Measurements from ENCODE around the gene CEP104. TPM values are rescaled to one million over a fixed set of nuclear protein-coding genes. Genes with fewer than 3 reads are reported as not detected.

CEP104 gene
- total and polyA plus RNA-seq, 10 of the 15 experiments (the other 5 are each of a cell fraction or from before 2014, with no cell fraction given) = 7.2 to 34.8 (median 19.3) TPM

- TF ChIP-seq ATF2 (IDR thresholded peaks at IDR 0.05; ENCODE audit: low read length) = no peak
- no peak for TF ChIP-seq RBBP5 (conservative IDR thresholded peaks at IDR 0.05)
- TF ChIP-seq CHD4 (IDR thresholded peaks at IDR 0.05) = no peak
- TF ChIP-seq NFYB (IDR thresholded peaks at IDR 0.05; ENCODE audit: insufficient read depth, low read depth, low read length) = no peak
- TF ChIP-seq KLF5 (IDR thresholded peaks at IDR 0.05; ENCODE audit: partially characterized antibody) = no peak
- no peak for TF ChIP-seq CHD1 (IDR thresholded peaks at IDR 0.05; ENCODE audit: low read depth, low read length)
Observed at GRCh38 chr1:3780901-3781300, 76.1 kb downstream of the CEP104 start (continued).

GRCh38 chr1:3779912-3780416 lies 77.0 kb downstream of the CEP104 start:
- ATAC-seq = no peak
- H3K4me1 ChIP-seq (ENCODE audit: control insufficient read depth, insufficient read depth, low read length) = peaks cover 11% of the 10 kb centered on the region
- peaks cover 13 to 17% of the 10 kb centered on the region in 2 experiments for H3K36me3 ChIP-seq (ENCODE audit: control insufficient read depth in 2 of 2, insufficient read depth in 2 of 2, low read length in 1 of 2)
- H3K79me2 ChIP-seq (ENCODE audit: control insufficient read depth, insufficient read depth, low read length) = no peaks in the 10 kb centered on the region
- SMC1A ChIA-PET (ENCODE audit: uncharacterized antibody, unreplicated experiment) = no interaction called here
- in situ Hi-C loops (cut with MboI) (no loop called here), intact Hi-C loops (cut with micrococcal nuclease; ENCODE audit: unreplicated experiment) (no loop called here)
- H3K27me3 ChIP-seq (replicated peaks in 1 of 2; ENCODE audit: control insufficient read depth in 2 of 2, insufficient read depth in 2 of 2, low read length in 1 of 2) = no peaks in the 10 kb centered on the region
- POLR2A ChIA-PET = no interaction called here
- no peak for FAIRE-seq
- DNase-seq (ENCODE audit: low read depth, low spot score) = no peak
- no peak overlapping the region for H3K4me2 ChIP-seq (ENCODE audit: control insufficient read depth, insufficient read depth)
- TF ChIP-seq IRF3 (IDR thresholded peaks at IDR 0.05) = no peak
- no peak overlapping the region for H2AFZ ChIP-seq (ENCODE audit: control insufficient read depth, low read depth, low read length)
- BruUV-seq (replicated peaks) = no TSS peak
- H3K9ac ChIP-seq (ENCODE audit: control insufficient read depth, insufficient read depth, low read length) = no peak overlapping the region
- H3K9me3 ChIP-seq (replicated peaks; ENCODE audit: control insufficient read depth, insufficient read depth, low read length) = no peaks in the 10 kb centered on the region
- no peak overlapping the region for H3K27ac ChIP-seq (ENCODE audit: control insufficient read depth, insufficient read depth)
- no peaks in the 10 kb centered on the region for H4K20me1 ChIP-seq (ENCODE audit: control insufficient read depth, insufficient read depth)
- no peak overlapping the region for H3K4me3 ChIP-seq
- CTCF ChIA-PET = no interaction called here
- WGBS (ENCODE audit: insufficient coverage, insufficient replicate concordance, low lambda C conversion rate, missing lambda C conversion rate) = 94% methylated on average over 20 of the region's 20 CpGs
- RAD21 ChIA-PET (ENCODE audit: unreplicated experiment) = no interaction called here
